ENCODE results near the gene GOLIM4.
"Not testable (repeated sequence)": the region's sequence is repeated elsewhere in the genome, so short reads cannot be mapped to it uniquely, and the experiment has no call there.

GRCh38 chr3:168130250-168130649 lies 34.5 kb upstream of the GOLIM4 start:
- TF ChIP-seq REST (IDR thresholded peaks at IDR 0.05); CTCF (IDR thresholded peaks at IDR 0.05; ENCODE audit: low read depth, low read length, missing input control); ATF3 (IDR thresholded peaks at IDR 0.05); RAD21 (IDR thresholded peaks at IDR 0.05); JUND (IDR thresholded peaks at IDR 0.05); SP1 (IDR thresholded peaks at IDR 0.05): not testable (repeated sequence)

All from liver (tissue), 3 donors.